C4-2B (cell line): ENCODE results near the gene RAB22A.

Experiments used
- CTCF ChIP-seq: fragments of 450-650 bp; conservative IDR thresholded peaks from 2 replicates; pipeline ENCODE4 v1.5.1; 2017; ENCODE audit warnings: mild to moderate bottlenecking
- ZFX ChIP-seq: fragments of 450-650 bp; IDR thresholded peaks from 2 replicates; pipeline ENCODE4 v1.6.1; 2017

GRCh38 chr20:58289143-58289542, 20.4 kb upstream of the RAB22A start:
- no peak for TF ChIP-seq CTCF
- no peak for TF ChIP-seq ZFX
